GM19372 (cell line): Measurements from ENCODE around the gene OSM.

Experiments used
- ATAC-seq: cut with Tn5 transposase; IDR thresholded peaks from one replicate; pipeline ENCODE4 v1.9.1; 2021; ENCODE audit warnings: mild to moderate bottlenecking, low read depth, moderate library complexity; ENCODE audit not compliant: unreplicated experiment

OSM gene

GRCh38 chr22:30266445-30267381, at the start of gene OSM:
Gene OSM (minus strand): TSS chr22:30266851. CDS start chr22:30266799, 52 bp downstream.
- no peak for ATAC-seq

- ATAC-seq: no peak
Measured at GRCh38 chr22:30315962-30316576, 49.4 kb upstream of the OSM start.

GRCh38 chr22:30314915-30315314, 48.3 kb upstream of the OSM start:
- ATAC-seq: no peak

- ATAC-seq: no peak
Measured at GRCh38 chr22:30313527-30314363, 47.1 kb upstream of the OSM start.

GRCh38 chr22:30312053-30312452, 45.4 kb upstream of the OSM start:
- ATAC-seq: no peak

GRCh38 chr22:30310881-30311771, 44.5 kb upstream of the OSM start:
- ATAC-seq: no peak

- ATAC-seq: no peak
Measured at GRCh38 chr22:30309951-30310741, 43.5 kb upstream of the OSM start.

GRCh38 chr22:30308518-30309230, 42.0 kb upstream of the OSM start:
- no peak for ATAC-seq

- no peak for ATAC-seq
Measured at GRCh38 chr22:30308093-30308492, 41.4 kb upstream of the OSM start.

GRCh38 chr22:30307041-30307574, 40.5 kb upstream of the OSM start:
- ATAC-seq: no peak

GRCh38 chr22:30306627-30307011, 40.0 kb upstream of the OSM start:
- ATAC-seq: no peak

GRCh38 chr22:30305906-30306626, 39.4 kb upstream of the OSM start:
- ATAC-seq: no peak

GRCh38 chr22:30305519-30305905, 38.9 kb upstream of the OSM start:
- no peak for ATAC-seq

GRCh38 chr22:30304495-30305244, 38.0 kb upstream of the OSM start:
- no peak for ATAC-seq

GRCh38 chr22:30302810-30303138, 36.1 kb upstream of the OSM start:
- no peak for ATAC-seq

GRCh38 chr22:30301995-30302809, 35.6 kb upstream of the OSM start:
- ATAC-seq: no peak
